Mesenchymal stem cell (in vitro differentiated cells and primary cell): Measurements from ENCODE around the gene GJA3.

Experiments
- DNase-seq: peaks from one replicate; pipeline ENCODE4 v3.0.0-alpha.2; 2013
- H2AFZ ChIP-seq: one replicate; pipeline ENCODE4 v1.6.1; 2013; ENCODE audit warnings: low read depth, mild to moderate bottlenecking, control low read depth, inconsistent platforms, low read length, moderate library complexity
- H2AK5ac ChIP-seq: 2 replicates; pipeline ENCODE4 v1.6.1; 2013; ENCODE audit warnings: low read length, moderate library complexity, mild to moderate bottlenecking, inconsistent platforms; ENCODE audit not compliant: severe bottlenecking
- H2BK120ac ChIP-seq: one replicate; pipeline ENCODE4 v1.6.1; 2013; ENCODE audit warnings: low read depth, mild to moderate bottlenecking, inconsistent platforms, low read length, moderate library complexity
- H2BK12ac ChIP-seq, 2 experiments: one replicate each; pipeline ENCODE4 v1.6.1; 2013; ENCODE audit warnings: inconsistent platforms in 2 of 2, low read length in 2 of 2, mild to moderate bottlenecking in 2 of 2, moderate library complexity in 2 of 2, control low read depth in 1 of 2
- H2BK15ac ChIP-seq: one replicate; pipeline ENCODE4 v1.6.1; 2013; ENCODE audit warnings: mild to moderate bottlenecking, low read depth, inconsistent platforms; ENCODE audit not compliant: poor library complexity, severe bottlenecking
- H2BK5ac ChIP-seq: 2 replicates; pipeline ENCODE4 v1.6.1; 2013; ENCODE audit warnings: low read depth, mild to moderate bottlenecking, low read length, control low read depth, inconsistent platforms; ENCODE audit not compliant: poor library complexity, severe bottlenecking
- H3K14ac ChIP-seq, 2 experiments: one replicate each; pipeline ENCODE4 v1.6.1; 2013; ENCODE audit warnings: inconsistent platforms in 2 of 2, low read length in 2 of 2, control low read depth in 1 of 2, mild to moderate bottlenecking in 1 of 2, moderate library complexity in 1 of 2
- H3K18ac ChIP-seq, 2 experiments: one replicate each; pipeline ENCODE4 v1.6.1; 2013; ENCODE audit warnings: inconsistent platforms in 2 of 2, low read length in 2 of 2, control low read depth in 1 of 2, low read depth in 1 of 2, mild to moderate bottlenecking in 1 of 2
- H3K23ac ChIP-seq, 2 experiments: one replicate each; pipeline ENCODE4 v1.6.1; 2013; ENCODE audit warnings: inconsistent platforms in 2 of 2, low read length in 2 of 2, mild to moderate bottlenecking in 2 of 2, moderate library complexity in 2 of 2, control low read depth in 1 of 2
- H3K27ac ChIP-seq: 2 replicates; pipeline ENCODE4 v1.5.1; 2013; ENCODE audit warnings: mild to moderate bottlenecking, moderate library complexity, low read length, control low read depth, inconsistent platforms; ENCODE audit not compliant: poor library complexity, severe bottlenecking
- H3K27me3 ChIP-seq, 2 experiments: 2 replicates each; pipeline versions ENCODE4 v1.6.1 to v1.7.0; 2013; ENCODE audit warnings: low read length in 2 of 2, mild to moderate bottlenecking in 2 of 2, moderate library complexity in 2 of 2, control low read depth in 1 of 2, inconsistent platforms in 1 of 2; ENCODE audit not compliant: control insufficient read depth in 1 of 2, insufficient read depth in 1 of 2
- H3K36me3 ChIP-seq, 2 experiments: 2 replicates each; pipeline versions ENCODE4 v1.6.1 to v1.7.0; 2013; ENCODE audit warnings: low read length in 2 of 2, control low read depth in 1 of 2, inconsistent platforms in 1 of 2, low read depth in 1 of 2, mild to moderate bottlenecking in 1 of 2; ENCODE audit not compliant: insufficient read depth in 2 of 2, control insufficient read depth in 1 of 2
- H3K4ac ChIP-seq, 2 experiments: one replicate each; pipeline ENCODE4 v1.6.1; 2013; ENCODE audit warnings: inconsistent platforms in 2 of 2, low read length in 2 of 2, mild to moderate bottlenecking in 2 of 2, moderate library complexity in 2 of 2, control low read depth in 1 of 2, low read depth in 1 of 2
- H3K4me1 ChIP-seq: 2 replicates; pipeline ENCODE4 v1.6.1; 2013; ENCODE audit warnings: low read depth, low read length, control low read depth; ENCODE audit not compliant: control insufficient read depth, insufficient read depth
- H3K4me2 ChIP-seq: 2 replicates; pipeline ENCODE4 v1.6.1; 2013; ENCODE audit warnings: low read length, mild to moderate bottlenecking, inconsistent platforms; ENCODE audit not compliant: poor library complexity, severe bottlenecking
- H3K4me3 ChIP-seq, 2 experiments: 2 replicates each; pipeline versions ENCODE4 v1.5.1 to v1.7.0; 2013; ENCODE audit warnings: low read length in 2 of 2, mild to moderate bottlenecking in 2 of 2, control low read depth in 1 of 2, low read depth in 1 of 2; ENCODE audit not compliant: insufficient read depth in 1 of 2
- H3K79me1 ChIP-seq: replicated peaks from 2 replicates; pipeline ENCODE4 v1.6.1; 2013; ENCODE audit warnings: mild to moderate bottlenecking, control low read depth, low read length, inconsistent platforms; ENCODE audit not compliant: poor library complexity, severe bottlenecking
- H3K9ac ChIP-seq: 2 replicates; pipeline ENCODE4 v1.7.0; 2013; ENCODE audit warnings: mild to moderate bottlenecking, low read length, moderate library complexity
- H3K9me3 ChIP-seq: 2 replicates; pipeline ENCODE4 v1.7.0; 2013; ENCODE audit warnings: mild to moderate bottlenecking, low read length; ENCODE audit not compliant: control insufficient read depth
- H4K8ac ChIP-seq: one replicate; pipeline ENCODE4 v1.6.1; 2013; ENCODE audit warnings: inconsistent platforms, mild to moderate bottlenecking, low read length, moderate library complexity
- H4K91ac ChIP-seq: one replicate; pipeline ENCODE4 v1.6.1; 2013; ENCODE audit warnings: mild to moderate bottlenecking, low read length, inconsistent platforms
- WGBS: methylation state at CpG from one replicate; pipeline ENCODE4 v1.1.7; 2013; ENCODE audit warnings: mixed read lengths; 5-methylcytosine and 5-hydroxymethylcytosine counted together

GJA3 gene

DNA sequence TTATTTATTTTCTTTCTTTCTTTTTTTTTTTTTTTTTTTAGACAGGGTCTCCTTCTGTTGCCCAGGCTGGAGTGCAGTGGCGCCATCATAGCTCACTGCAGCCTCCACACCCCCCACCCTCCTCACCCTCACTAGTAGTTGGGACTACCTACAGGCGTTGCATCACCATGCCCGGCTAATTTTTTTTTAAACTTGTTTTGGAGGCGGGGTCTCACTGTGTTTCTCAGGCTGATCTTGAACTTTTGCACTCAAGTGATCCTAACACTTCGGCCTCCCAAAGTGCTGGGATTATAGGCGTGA is 33.6 kb downstream of the GJA3 start:
- Histone ChIP-seq H2AFZ (peak overlapping the region; percentile 10), H2BK12ac (no peak overlapping the region), H3K9ac (peak overlapping the region; percentile 91), H3K18ac (no peak overlapping the region), H4K8ac (no peak overlapping the region), H3K27me3 (peaks cover 15 to 32% of the 10 kb centered on the region in 2 experiments), H3K4me3 (peak overlapping the region; percentile 70 to 75), H2AK5ac (no peak overlapping the region), H3K27ac (no peak overlapping the region), H2BK120ac (no peak overlapping the region), H3K79me1 (no peaks in the 10 kb centered on the region), H2BK5ac (no peak overlapping the region), H3K4ac (peak overlapping the region in 1 of 2 experiments; percentile 91), H3K36me3 (no peaks in the 10 kb centered on the region), H3K14ac (no peak overlapping the region), H3K4me2 (peak overlapping the region; percentile 99), H2BK15ac (no peak overlapping the region), H4K91ac (no peak overlapping the region), H3K9me3 (no peaks in the 10 kb centered on the region), H3K4me1 (peaks cover 15% of the 10 kb centered on the region), H3K23ac (no peak overlapping the region)
- DNase-seq, result no peak
- WGBS, result 29% methylated on average over 6 of the region's 6 CpGs

- H4K8ac ChIP-seq, result no peak overlapping the region
- DNase-seq, result no peak
- peak overlapping the region; percentile 25 for H4K91ac ChIP-seq
- H3K23ac ChIP-seq, result no peak overlapping the region
- H2AK5ac ChIP-seq, result no peak overlapping the region
- H3K4me3 ChIP-seq, result no peak overlapping the region
- peak overlapping the region; percentile 91 for H3K9ac ChIP-seq
- H3K36me3 ChIP-seq, result no peaks in the 10 kb centered on the region
- WGBS, result 88% methylated on average over 15 of the region's 16 CpGs
- H2BK12ac ChIP-seq, result no peak overlapping the region
- peaks cover 15% of the 10 kb centered on the region for H3K4me1 ChIP-seq
- H3K4me2 ChIP-seq, result no peak overlapping the region
- no peak overlapping the region for H2BK5ac ChIP-seq
- peaks cover 12 to 29% of the 10 kb centered on the region in 2 experiments for H3K27me3 ChIP-seq
- no peak overlapping the region for H2AFZ ChIP-seq
- H2BK120ac ChIP-seq, result no peak overlapping the region
- no peak overlapping the region for H3K4ac ChIP-seq
- H3K27ac ChIP-seq, result no peak overlapping the region
- H3K18ac ChIP-seq, result no peak overlapping the region
- H3K79me1 ChIP-seq, result no peaks in the 10 kb centered on the region
- no peaks in the 10 kb centered on the region for H3K9me3 ChIP-seq
- H2BK15ac ChIP-seq, result no peak overlapping the region
- H3K14ac ChIP-seq, result no peak overlapping the region
Observed at GRCh38 chr13:20126541-20127261, 34.2 kb downstream of the GJA3 start.

DNA sequence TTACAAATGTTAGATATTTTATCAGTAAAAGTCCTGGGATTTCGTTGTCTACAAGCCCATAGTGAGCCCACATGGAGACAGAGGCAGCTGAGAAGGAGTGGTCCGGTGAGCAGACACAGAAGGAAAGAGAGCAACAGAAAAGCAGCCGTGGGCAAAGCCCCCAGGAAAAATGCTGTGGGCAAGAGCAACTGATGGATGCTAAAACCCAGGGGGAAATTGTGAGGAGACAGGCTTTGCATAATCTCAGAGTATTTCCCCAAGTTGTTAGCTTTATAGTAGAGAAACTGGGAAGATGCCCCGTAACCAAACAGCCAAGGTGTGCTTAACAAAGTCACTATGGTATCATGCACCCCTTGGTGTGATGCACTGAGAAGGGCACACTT is 35.1 kb downstream of the GJA3 start:
- H2AK5ac ChIP-seq, result no peak overlapping the region
- no peak for DNase-seq
- H2BK5ac ChIP-seq, result no peak overlapping the region
- H3K27ac ChIP-seq, result no peak overlapping the region
- H2AFZ ChIP-seq, result no peak overlapping the region
- no peak overlapping the region for H2BK15ac ChIP-seq
- 88% methylated on average over 4 of the region's 4 CpGs for WGBS
- H4K91ac ChIP-seq, result no peak overlapping the region
- H3K4ac ChIP-seq, result no peak overlapping the region
- no peak overlapping the region for H3K4me3 ChIP-seq
- H3K23ac ChIP-seq, result no peak overlapping the region
- H3K79me1 ChIP-seq, result no peaks in the 10 kb centered on the region
- H3K36me3 ChIP-seq, result no peaks in the 10 kb centered on the region
- no peak overlapping the region for H2BK12ac ChIP-seq
- H4K8ac ChIP-seq, result no peak overlapping the region
- no peak overlapping the region for H3K14ac ChIP-seq
- H3K9me3 ChIP-seq, result no peaks in the 10 kb centered on the region
- no peak overlapping the region for H2BK120ac ChIP-seq
- H3K18ac ChIP-seq, result no peak overlapping the region
- H3K4me1 ChIP-seq, result peaks cover 15% of the 10 kb centered on the region
- no peak overlapping the region for H3K4me2 ChIP-seq
- peaks cover 3 to 22% of the 10 kb centered on the region in 2 experiments for H3K27me3 ChIP-seq
- H3K9ac ChIP-seq, result peak overlapping the region; percentile 83

DNA sequence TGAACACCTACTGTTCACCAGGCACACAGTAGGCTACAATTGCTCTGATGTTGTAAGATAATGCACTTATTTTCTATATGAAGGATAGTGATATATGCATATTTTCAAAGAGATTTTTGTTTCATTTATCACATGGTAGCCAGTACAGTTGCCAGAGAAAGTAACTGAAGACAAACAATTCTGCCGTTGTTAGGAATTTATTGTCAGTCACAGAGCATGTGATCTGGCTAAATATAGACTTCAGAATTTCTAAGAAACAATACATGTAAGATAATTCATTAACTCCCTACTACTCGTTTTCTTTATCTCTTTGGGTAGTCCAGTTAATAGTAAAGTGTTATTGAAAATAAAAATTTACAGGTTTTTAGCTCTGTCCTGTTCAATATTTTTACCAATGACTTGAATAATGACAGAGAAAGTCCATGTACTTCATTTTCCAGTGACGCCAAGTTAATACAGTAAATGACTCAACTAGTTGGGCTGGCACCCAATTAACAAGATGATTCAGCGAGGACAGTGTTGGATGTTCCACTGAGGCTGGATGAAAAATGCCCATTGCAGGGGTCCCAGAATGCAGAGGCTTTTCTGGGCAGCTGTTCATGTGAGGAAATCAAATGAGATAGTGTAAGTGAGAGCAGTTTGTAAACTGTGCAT is 35.6 kb downstream of the GJA3 start:
- 71% methylated on average over 2 of the region's 4 CpGs for WGBS
- H3K4me1 ChIP-seq, result peaks cover 15% of the 10 kb centered on the region
- no peak overlapping the region for H2AFZ ChIP-seq
- H3K36me3 ChIP-seq, result no peaks in the 10 kb centered on the region
- H3K23ac ChIP-seq, result no peak overlapping the region
- no peak overlapping the region for H2BK12ac ChIP-seq
- no peaks in the 10 kb centered on the region for H3K9me3 ChIP-seq
- H3K27me3 ChIP-seq, result peaks cover 3 to 17% of the 10 kb centered on the region in 2 experiments
- H4K91ac ChIP-seq, result no peak overlapping the region
- H3K9ac ChIP-seq, result peak overlapping the region; percentile 83
- H3K14ac ChIP-seq, result no peak overlapping the region
- no peak overlapping the region for H3K27ac ChIP-seq
- no peak overlapping the region for H2AK5ac ChIP-seq
- no peak overlapping the region for H3K18ac ChIP-seq
- no peak overlapping the region for H2BK5ac ChIP-seq
- peak; percentile 59 for DNase-seq
- no peaks in the 10 kb centered on the region for H3K79me1 ChIP-seq
- H3K4ac ChIP-seq, result no peak overlapping the region
- H3K4me2 ChIP-seq, result no peak overlapping the region
- H4K8ac ChIP-seq, result no peak overlapping the region
- no peak overlapping the region for H2BK15ac ChIP-seq
- H2BK120ac ChIP-seq, result no peak overlapping the region
- peak overlapping the region in 1 of 2 experiments; percentile 17 for H3K4me3 ChIP-seq
